BJ (cell line): ENCODE measurements around the gene PLEKHG3. TPM values are rescaled to one million over a fixed set of nuclear protein-coding genes. Genes with fewer than 3 reads are reported as not detected.

Source experiments
- CTCF ChIA-PET: fragments of 350-600 bp; formaldehyde crosslinking; extraction: SDS; loops from one replicate; lab custom pipeline; 2021; ENCODE audit warnings: antibody characterized with exemption, inconsistent platforms; lab: Yijun Ruan, JAX
- POLR2A ChIA-PET: fragments of 300-600 bp; sonication (Branson Sonifier 250); formaldehyde crosslinking; extraction: SDS; loops from one replicate; lab custom pipeline; 2021; ENCODE audit warnings: antibody characterized with exemption; lab: Charles Lee
- DNase-seq: peaks from one replicate; pipeline ENCODE4 v3.0.0-alpha.2; 2011; ENCODE audit warnings: low read depth
- H3K27me3 ChIP-seq: 2 replicates; pipeline ENCODE4 v1.6.0; 2011; ENCODE audit warnings: low read length; ENCODE audit not compliant: control insufficient read depth, insufficient read depth
- H3K36me3 ChIP-seq: 2 replicates; pipeline ENCODE4 v1.5.1; 2011; ENCODE audit warnings: low read length; ENCODE audit not compliant: control insufficient read depth, insufficient read depth
- H3K4me3 ChIP-seq: 2 replicates; pipeline ENCODE4 v1.5.1; 2011; ENCODE audit warnings: low read depth, mild to moderate bottlenecking, control low read depth, low read length
- polyA plus RNA-seq: library from polyadenylated mRNA; depleted of rRNA; stranded (reverse); fragments of >200 nt; gene quantifications from 2 replicates; pipeline ENCODE4 v1.2.3, GENCODE V29; 2011
- TF ChIP-seq, protein P1 (sequence below): IDR thresholded peaks from 2 replicates; pipeline ENCODE4 v1.5.1; 2011; ENCODE audit warnings: low read depth, mild to moderate bottlenecking, control low read depth, inconsistent platforms, low read length, moderate library complexity; ENCODE audit not compliant: insufficient read depth

PLEKHG3 gene
- polyA plus RNA-seq, 1 experiment, result 12.4 TPM

GRCh38 chr14:64696355-64696857 is 7.8 kb upstream of the PLEKHG3 start:
- Histone ChIP-seq H3K27me3 (peaks cover 19% of the 10 kb centered on the region), H3K36me3 (no peaks in the 10 kb centered on the region), H3K4me3 (no peak overlapping the region)
- TF ChIP-seq, protein P1, sequence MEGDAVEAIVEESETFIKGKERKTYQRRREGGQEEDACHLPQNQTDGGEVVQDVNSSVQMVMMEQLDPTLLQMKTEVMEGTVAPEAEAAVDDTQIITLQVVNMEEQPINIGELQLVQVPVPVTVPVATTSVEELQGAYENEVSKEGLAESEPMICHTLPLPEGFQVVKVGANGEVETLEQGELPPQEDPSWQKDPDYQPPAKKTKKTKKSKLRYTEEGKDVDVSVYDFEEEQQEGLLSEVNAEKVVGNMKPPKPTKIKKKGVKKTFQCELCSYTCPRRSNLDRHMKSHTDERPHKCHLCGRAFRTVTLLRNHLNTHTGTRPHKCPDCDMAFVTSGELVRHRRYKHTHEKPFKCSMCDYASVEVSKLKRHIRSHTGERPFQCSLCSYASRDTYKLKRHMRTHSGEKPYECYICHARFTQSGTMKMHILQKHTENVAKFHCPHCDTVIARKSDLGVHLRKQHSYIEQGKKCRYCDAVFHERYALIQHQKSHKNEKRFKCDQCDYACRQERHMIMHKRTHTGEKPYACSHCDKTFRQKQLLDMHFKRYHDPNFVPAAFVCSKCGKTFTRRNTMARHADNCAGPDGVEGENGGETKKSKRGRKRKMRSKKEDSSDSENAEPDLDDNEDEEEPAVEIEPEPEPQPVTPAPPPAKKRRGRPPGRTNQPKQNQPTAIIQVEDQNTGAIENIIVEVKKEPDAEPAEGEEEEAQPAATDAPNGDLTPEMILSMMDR, result no peak
- DNase-seq, result no peak
- ChIA-PET POLR2A (no interaction called here), CTCF (interaction anchor here (0.5 to 1.2 kb wide), 4 partner anchors 65 to 156 kb away, joined by 3 read pairs; partner anchors contain the start of gene HSPA2)

GRCh38 chr14:64698903-64699302 is 5.3 kb upstream of the PLEKHG3 start:
- Histone ChIP-seq H3K27me3 (peaks cover 21% of the 10 kb centered on the region), H3K36me3 (no peaks in the 10 kb centered on the region), H3K4me3 (no peak overlapping the region)
- TF ChIP-seq, protein P1, result no peak
- no peak for DNase-seq
- ChIA-PET POLR2A (interaction anchor here (0.7 kb wide), 1 partner anchor 289 kb away, joined by 7 read pairs; no protein-coding TSS in a partner anchor), CTCF (interaction anchor here (1.3 kb wide), 1 partner anchor 26 kb away, joined by 6 read pairs; no protein-coding TSS in a partner anchor)

DNA sequence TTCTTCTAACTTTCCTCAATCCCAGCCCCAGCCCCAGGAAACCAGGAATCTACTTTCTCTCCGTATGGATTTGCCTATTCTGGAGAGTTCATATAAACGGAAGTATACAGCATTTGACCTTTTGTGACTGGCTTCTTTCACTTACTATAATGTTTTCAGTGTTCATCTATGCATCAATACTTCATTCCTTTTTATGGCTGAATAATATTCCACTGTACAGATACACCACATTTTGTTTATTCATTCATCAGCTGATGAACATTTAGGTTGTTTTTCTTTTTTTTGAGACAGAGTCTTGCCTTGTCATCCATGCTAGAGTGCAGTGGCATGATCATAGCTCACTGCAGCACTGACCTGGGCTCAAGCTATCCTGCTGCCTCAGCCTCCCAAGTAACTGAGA is 3.9 kb upstream of the PLEKHG3 start:
- DNase-seq, result no peak
- CTCF ChIA-PET, result no interaction called here
- POLR2A ChIA-PET, result no interaction called here
- TF ChIP-seq, protein P1, result no peak
- Histone ChIP-seq H3K27me3 (peaks cover 17% of the 10 kb centered on the region), H3K36me3 (no peaks in the 10 kb centered on the region), H3K4me3 (no peak overlapping the region)

- TF ChIP-seq, protein P1, result no peak
- ChIA-PET POLR2A (no interaction called here), CTCF (no interaction called here)
- Histone ChIP-seq H3K4me3 (no peak overlapping the region), H3K27me3 (peaks cover 17% of the 10 kb centered on the region), H3K36me3 (no peaks in the 10 kb centered on the region)
- DNase-seq, result no peak
Observed at GRCh38 chr14:64700894-64701293, 3.3 kb upstream of the PLEKHG3 start.

- TF ChIP-seq, protein P1, result no peak
- peaks cover 14% of the 10 kb centered on the region for H3K27me3 ChIP-seq
- CTCF ChIA-PET, result no interaction called here
Observed at GRCh38 chr14:64701660-64702059, 2.6 kb upstream of the PLEKHG3 start.

More at GRCh38 chr14:64701660-64702059, 2.6 kb upstream of the PLEKHG3 start:
- no peak for DNase-seq
- POLR2A ChIA-PET, result no interaction called here
- H3K4me3 ChIP-seq, result no peak overlapping the region
- H3K36me3 ChIP-seq, result no peaks in the 10 kb centered on the region
